HepG2 (cell line): ENCODE data around the gene NPIPB6. TPM values are rescaled to one million over a fixed set of nuclear protein-coding genes. Genes with fewer than 3 reads are reported as not detected.

Source experiments
- AGO1 ChIP-seq: fragments of 200-400 bp; formaldehyde crosslinking; IDR thresholded peaks from 2 replicates; pipeline ENCODE4 v1.6.1; 2017; ENCODE audit warnings: mild to moderate bottlenecking, low read depth, low read length, moderate library complexity; ENCODE audit not compliant: poor library complexity, severe bottlenecking
- AKAP8 ChIP-seq: sonication (generic); formaldehyde crosslinking; IDR thresholded peaks from 2 replicates; pipeline ENCODE4 v1.5.1; 2020; ENCODE audit warnings: mild to moderate bottlenecking, missing genetic modification reagents
- BCL3 ChIP-seq: sonication (generic); formaldehyde crosslinking; IDR thresholded peaks from 2 replicates; pipeline ENCODE4 v1.5.1; 2020; ENCODE audit warnings: mild to moderate bottlenecking, missing genetic modification reagents, moderate library complexity
- CENPT ChIP-seq: sonication (generic); formaldehyde crosslinking; IDR thresholded peaks from 2 replicates; pipeline ENCODE4 v1.8.0; 2022; ENCODE audit warnings: low read depth, mild to moderate bottlenecking, moderate library complexity, missing genetic modification reagents
- DRAP1 ChIP-seq: IDR thresholded peaks from 2 replicates; pipeline ENCODE4 v1.6.1; 2016; ENCODE audit warnings: missing genetic modification reagents, missing compliant biosample characterization
- EED ChIP-seq: sonication (generic); formaldehyde crosslinking; IDR thresholded peaks from 2 replicates; pipeline ENCODE4 v1.5.0; 2020; ENCODE audit warnings: mild to moderate bottlenecking, missing genetic modification reagents
- EHMT2 ChIP-seq: fragments of 200-600 bp; sonication (generic); IDR thresholded peaks from 2 replicates; pipeline ENCODE4 v1.7.0; 2017; ENCODE audit warnings: antibody characterized with exemption, low read depth, low read length, borderline replicate concordance
- FIP1L1 ChIP-seq: fragments of 200-400 bp; formaldehyde crosslinking; IDR thresholded peaks from 2 replicates; pipeline ENCODE4 v1.6.1; 2018; ENCODE audit warnings: low read depth, mild to moderate bottlenecking, low read length, moderate library complexity, borderline replicate concordance; ENCODE audit not compliant: insufficient read depth
- GRHL1 ChIP-seq: sonication (generic); formaldehyde crosslinking; conservative IDR thresholded peaks from 2 replicates; pipeline ENCODE4 v1.8.0; 2022; ENCODE audit warnings: missing genetic modification reagents
- IKZF4 ChIP-seq: sonication (generic); formaldehyde crosslinking; IDR thresholded peaks from 2 replicates; pipeline ENCODE4 v1.5.1; 2020; ENCODE audit warnings: borderline replicate concordance, mild to moderate bottlenecking, low read depth, missing genetic modification reagents; ENCODE audit errors: not compliant biosample characterization
- IRF9 ChIP-seq: sonication (generic); formaldehyde crosslinking; IDR thresholded peaks from 2 replicates; pipeline ENCODE4 v1.8.0; 2022; ENCODE audit warnings: missing genetic modification reagents, mild to moderate bottlenecking, borderline replicate concordance
- JUNB ChIP-seq: sonication (generic); formaldehyde crosslinking; IDR thresholded peaks from 2 replicates; pipeline ENCODE4 v1.8.0; 2022; ENCODE audit warnings: missing genetic modification reagents, mild to moderate bottlenecking, borderline replicate concordance
- KDM1A ChIP-seq: IDR thresholded peaks from 2 replicates; pipeline ENCODE4 v1.6.1; 2016; ENCODE audit warnings: missing compliant biosample characterization
- KDM3A ChIP-seq: IDR thresholded peaks from 2 replicates; pipeline ENCODE4 v1.6.1; 2018; ENCODE audit warnings: low read depth, missing compliant biosample characterization
- NFE2 ChIP-seq: sonication (generic); formaldehyde crosslinking; IDR thresholded peaks from 2 replicates; pipeline ENCODE4 v1.4.0; 2020; ENCODE audit warnings: missing genetic modification reagents
- REL ChIP-seq: sonication (generic); formaldehyde crosslinking; conservative IDR thresholded peaks from 2 replicates; pipeline ENCODE4 v1.8.0; 2022; ENCODE audit warnings: mild to moderate bottlenecking, missing genetic modification reagents, moderate library complexity
- SKI ChIP-seq: fragments of 450-650 bp; IDR thresholded peaks from one replicate; pipeline ENCODE4 v1.6.1; 2018; ENCODE audit warnings: mild to moderate bottlenecking; ENCODE audit not compliant: partially characterized antibody
- SOX5 ChIP-seq: IDR thresholded peaks from 2 replicates; pipeline ENCODE4 v1.6.1; 2016; ENCODE audit warnings: borderline replicate concordance
- TBP ChIP-seq: sonication (generic); formaldehyde crosslinking; IDR thresholded peaks from 2 replicates; pipeline ENCODE4 v1.5.0; 2020; ENCODE audit warnings: missing genetic modification reagents
- ZBTB25 ChIP-seq: IDR thresholded peaks from 2 replicates; pipeline ENCODE4 v1.6.1; 2018; ENCODE audit warnings: missing genetic modification reagents
- ZFAT ChIP-seq: sonication (generic); formaldehyde crosslinking; conservative IDR thresholded peaks from 2 replicates; pipeline ENCODE4 v1.8.1; 2023; ENCODE audit warnings: missing genetic modification reagents, inconsistent platforms
- ZNF337 ChIP-seq: sonication (generic); formaldehyde crosslinking; IDR thresholded peaks from 2 replicates; pipeline ENCODE4 v1.5.1; 2020; ENCODE audit warnings: missing genetic modification reagents, low read depth, mild to moderate bottlenecking, borderline replicate concordance
- ZNF737 ChIP-seq: sonication (generic); formaldehyde crosslinking; IDR thresholded peaks from 2 replicates; pipeline ENCODE4 v1.5.0; 2020; ENCODE audit warnings: missing genetic modification reagents, mild to moderate bottlenecking, borderline replicate concordance
- ZNF784 ChIP-seq: sonication (generic); formaldehyde crosslinking; IDR thresholded peaks from 2 replicates; pipeline ENCODE4 v1.5.1; 2020; ENCODE audit warnings: missing genetic modification reagents, mild to moderate bottlenecking, borderline replicate concordance
- polyA plus RNA-seq, 8 experiments: library from polyadenylated mRNA; depleted of rRNA in 3 of 8; stranded (reverse) in 7 of 8; unstranded in 1 of 8; fragments of >200 nt; fragmentation: Illumina TruSeq in 4 of 8; extraction: Trizol in 4 of 8; gene quantifications; 2 replicates each; pipeline versions ENCODE4 v1.2.1 to v1.2.3, GENCODE V29; 2011 to 2016; ENCODE audit warnings: low read depth in 4 of 8, missing spikeins in 1 of 8, mixed read lengths in 1 of 8; ENCODE audit not compliant: insufficient read depth in 1 of 8
- total RNA-seq, 5 experiments: library from RNA; depleted of rRNA; stranded (reverse); fragments of >200 nt; fragmentation: Illumina TruSeq; extraction: Trizol; gene quantifications; 2 replicates each; pipeline ENCODE4 v1.2.3, GENCODE V29; 2016; ENCODE audit warnings: low read depth in 1 of 5

Gene NPIPB6
- total and polyA plus RNA-seq, 2 of the 13 experiments (the other 11 are each of a cell fraction or from before 2014, with no cell fraction given): 0.25 TPM; not detected in 1

GRCh38 chr16:28304214-28304613 is 59.1 kb downstream of the NPIPB6 start (continued):
- TF ChIP-seq ZBTB25: peak; percentile 95
- no peak for TF ChIP-seq GRHL1
- peak; percentile 96; the same call in 1 of the 2 replicates for TF ChIP-seq EHMT2
- no peak for TF ChIP-seq ZNF337
- peak; percentile 87; the same call in 1 of the 2 replicates for TF ChIP-seq REL
- TF ChIP-seq DRAP1 (CRISPR knock-in tag): peak; percentile 63; the same call in 1 of the 2 replicates
- TF ChIP-seq ZNF784: no peak
- no peak for TF ChIP-seq AKAP8 (CRISPR knock-in tag)
- peak; percentile 80; the same call in 1 of the 2 replicates for TF ChIP-seq ZNF737
- peak; percentile 75 for TF ChIP-seq IRF9 (CRISPR knock-in tag)
- TF ChIP-seq IKZF4 (CRISPR knock-in tag): peak; percentile 81
- TF ChIP-seq ZFAT (CRISPR knock-in tag): peak; percentile 41; the same call in 1 of the 2 replicates
- peak; percentile 66; the same call in 1 of the 2 replicates for TF ChIP-seq NFE2 (CRISPR knock-in tag)
- TF ChIP-seq AGO1: no peak
- TF ChIP-seq TBP (CRISPR knock-in tag): no peak
- no peak for TF ChIP-seq EED (CRISPR knock-in tag)
- no peak for TF ChIP-seq FIP1L1
- peak; percentile 63; the same call in 1 of the 2 replicates for TF ChIP-seq SOX5 (CRISPR knock-in tag)
- TF ChIP-seq KDM1A (CRISPR knock-in tag): peak; percentile 80; the same call in 1 of the 2 replicates
- TF ChIP-seq BCL3 (CRISPR knock-in tag): peak; percentile 81; the same call in 1 of the 2 replicates
- peak; percentile 80; the same call in 1 of the 2 replicates for TF ChIP-seq KDM3A (CRISPR knock-in tag)
- peak; percentile 88 for TF ChIP-seq CENPT (CRISPR knock-in tag)
- TF ChIP-seq SKI: no peak
- TF ChIP-seq JUNB (CRISPR knock-in tag): peak; percentile 66; the same call in 1 of the 2 replicates
